Cardiac fibroblast (primary cell): Measurements from ENCODE around the gene CLEC2B.

ENCODE experiments used
- DNase-seq, 2 donors: peaks; one replicate each; pipeline versions ENCODE4 v3.0.0 to v3.0.0-alpha.2; 2010; ENCODE audit warnings: low read depth in 2 of 2
- H3K4me3 ChIP-seq, 2 donors: replicated peaks in 1 of 2; 1 replicate in 1 of 2; 2 replicates in 1 of 2; pipeline ENCODE4 v1.5.1; 2011; ENCODE audit warnings: low read depth in 2 of 2, low read length in 2 of 2, mild to moderate bottlenecking in 2 of 2, moderate library complexity in 1 of 2
- TF ChIP-seq, protein P1 (sequence below): IDR thresholded peaks from one replicate; pipeline ENCODE4 v1.5.1; 2011; ENCODE audit warnings: low read depth, mild to moderate bottlenecking, low read length, inconsistent platforms

Gene CLEC2B

DNA sequence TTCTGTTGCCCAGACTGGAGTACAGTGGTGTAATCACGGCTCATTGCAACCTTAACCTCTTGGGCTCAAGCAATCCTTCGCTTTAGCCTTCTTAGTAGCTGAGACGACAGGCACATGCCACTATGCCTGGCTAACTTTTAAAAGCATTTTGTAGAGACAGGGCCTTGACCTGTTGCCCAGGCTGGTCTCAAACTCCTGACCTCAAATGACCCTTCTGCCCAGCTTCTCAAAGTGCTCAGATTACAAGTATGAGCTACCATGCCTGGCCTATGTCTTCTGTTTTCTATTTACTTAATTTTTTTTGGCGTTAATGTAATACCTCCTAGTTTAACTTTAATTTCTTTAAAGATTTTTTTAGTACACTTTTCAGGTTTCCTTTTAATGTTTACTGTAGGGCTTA is 62.4 kb downstream of the CLEC2B start:
- H3K4me3 ChIP-seq = no peak overlapping the region
- TF ChIP-seq, protein P1, sequence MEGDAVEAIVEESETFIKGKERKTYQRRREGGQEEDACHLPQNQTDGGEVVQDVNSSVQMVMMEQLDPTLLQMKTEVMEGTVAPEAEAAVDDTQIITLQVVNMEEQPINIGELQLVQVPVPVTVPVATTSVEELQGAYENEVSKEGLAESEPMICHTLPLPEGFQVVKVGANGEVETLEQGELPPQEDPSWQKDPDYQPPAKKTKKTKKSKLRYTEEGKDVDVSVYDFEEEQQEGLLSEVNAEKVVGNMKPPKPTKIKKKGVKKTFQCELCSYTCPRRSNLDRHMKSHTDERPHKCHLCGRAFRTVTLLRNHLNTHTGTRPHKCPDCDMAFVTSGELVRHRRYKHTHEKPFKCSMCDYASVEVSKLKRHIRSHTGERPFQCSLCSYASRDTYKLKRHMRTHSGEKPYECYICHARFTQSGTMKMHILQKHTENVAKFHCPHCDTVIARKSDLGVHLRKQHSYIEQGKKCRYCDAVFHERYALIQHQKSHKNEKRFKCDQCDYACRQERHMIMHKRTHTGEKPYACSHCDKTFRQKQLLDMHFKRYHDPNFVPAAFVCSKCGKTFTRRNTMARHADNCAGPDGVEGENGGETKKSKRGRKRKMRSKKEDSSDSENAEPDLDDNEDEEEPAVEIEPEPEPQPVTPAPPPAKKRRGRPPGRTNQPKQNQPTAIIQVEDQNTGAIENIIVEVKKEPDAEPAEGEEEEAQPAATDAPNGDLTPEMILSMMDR = no peak
- no peak for DNase-seq

DNA sequence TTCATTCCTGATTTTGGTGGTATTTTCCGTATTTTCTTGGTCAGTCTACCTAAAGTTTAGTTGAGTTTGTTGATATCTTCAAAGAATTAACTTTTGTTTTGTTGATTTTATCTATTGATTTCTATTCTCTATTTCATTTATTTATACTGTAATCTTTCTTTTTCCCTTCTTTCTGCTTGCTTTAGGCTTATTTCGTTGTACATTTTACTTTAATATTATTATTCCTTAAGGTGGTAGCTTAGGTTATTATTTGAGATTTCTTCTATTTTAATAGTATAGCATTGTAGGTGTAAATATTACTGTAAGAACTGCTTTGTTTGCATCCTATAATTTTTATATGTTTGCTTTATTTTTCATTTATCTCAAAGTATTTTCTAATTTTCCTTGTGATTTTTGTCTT is 63.3 kb downstream of the CLEC2B start:
- TF ChIP-seq, protein P1 = no peak
- DNase-seq = no peak
- H3K4me3 ChIP-seq = no peak overlapping the region
